GM12872 (cell line): ENCODE data around the gene RNF7.

Source experiments
- TF ChIP-seq, protein P1 (sequence below): IDR thresholded peaks from 3 replicates; pipeline ENCODE4 v1.5.1; 2011; ENCODE audit warnings: low read depth, mild to moderate bottlenecking, low read length, moderate library complexity; ENCODE audit not compliant: insufficient read depth

RNF7 gene

DNA sequence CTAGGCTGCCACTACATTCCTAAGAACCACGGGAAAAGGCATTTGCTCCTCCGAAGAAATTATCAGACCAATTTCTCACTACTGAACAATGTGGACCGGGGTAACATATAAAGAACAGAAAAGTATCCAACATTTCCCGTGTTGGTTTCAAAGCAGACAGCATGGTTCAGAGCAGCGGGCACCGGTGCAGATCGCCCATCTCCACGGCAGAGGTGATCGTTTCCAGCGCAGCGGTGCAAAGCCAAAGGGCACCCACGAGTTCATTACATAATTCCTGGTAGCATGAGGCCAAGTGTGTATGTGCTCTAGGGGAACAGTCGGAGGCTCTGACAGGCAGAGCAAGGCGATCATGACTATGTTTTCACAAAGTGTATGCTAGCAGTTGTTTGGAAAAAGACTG is 38.3 kb downstream of the RNF7 start:
- TF ChIP-seq, protein P1, sequence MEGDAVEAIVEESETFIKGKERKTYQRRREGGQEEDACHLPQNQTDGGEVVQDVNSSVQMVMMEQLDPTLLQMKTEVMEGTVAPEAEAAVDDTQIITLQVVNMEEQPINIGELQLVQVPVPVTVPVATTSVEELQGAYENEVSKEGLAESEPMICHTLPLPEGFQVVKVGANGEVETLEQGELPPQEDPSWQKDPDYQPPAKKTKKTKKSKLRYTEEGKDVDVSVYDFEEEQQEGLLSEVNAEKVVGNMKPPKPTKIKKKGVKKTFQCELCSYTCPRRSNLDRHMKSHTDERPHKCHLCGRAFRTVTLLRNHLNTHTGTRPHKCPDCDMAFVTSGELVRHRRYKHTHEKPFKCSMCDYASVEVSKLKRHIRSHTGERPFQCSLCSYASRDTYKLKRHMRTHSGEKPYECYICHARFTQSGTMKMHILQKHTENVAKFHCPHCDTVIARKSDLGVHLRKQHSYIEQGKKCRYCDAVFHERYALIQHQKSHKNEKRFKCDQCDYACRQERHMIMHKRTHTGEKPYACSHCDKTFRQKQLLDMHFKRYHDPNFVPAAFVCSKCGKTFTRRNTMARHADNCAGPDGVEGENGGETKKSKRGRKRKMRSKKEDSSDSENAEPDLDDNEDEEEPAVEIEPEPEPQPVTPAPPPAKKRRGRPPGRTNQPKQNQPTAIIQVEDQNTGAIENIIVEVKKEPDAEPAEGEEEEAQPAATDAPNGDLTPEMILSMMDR, result no peak

DNA sequence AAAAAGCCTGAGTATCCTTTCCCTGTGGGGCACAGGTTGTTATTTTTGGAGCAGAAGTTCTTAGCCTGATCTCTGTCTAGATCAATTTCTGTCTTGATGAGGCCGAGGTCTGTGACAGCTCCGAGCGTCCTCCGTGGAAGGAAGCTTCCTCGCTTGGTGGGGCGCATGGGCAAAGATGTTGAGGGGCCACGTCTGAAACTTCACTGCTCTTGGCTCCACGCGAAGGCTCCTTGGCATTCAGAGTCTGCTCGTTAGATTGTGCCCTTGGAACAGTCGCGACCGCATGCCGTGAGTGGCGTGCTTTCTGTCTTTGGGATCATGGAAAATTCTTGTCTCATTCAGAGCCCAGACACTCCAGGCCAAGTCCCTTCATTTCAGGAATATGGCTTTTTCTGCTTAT is 38.8 kb downstream of the RNF7 start:
- TF ChIP-seq, protein P1, result no peak

DNA sequence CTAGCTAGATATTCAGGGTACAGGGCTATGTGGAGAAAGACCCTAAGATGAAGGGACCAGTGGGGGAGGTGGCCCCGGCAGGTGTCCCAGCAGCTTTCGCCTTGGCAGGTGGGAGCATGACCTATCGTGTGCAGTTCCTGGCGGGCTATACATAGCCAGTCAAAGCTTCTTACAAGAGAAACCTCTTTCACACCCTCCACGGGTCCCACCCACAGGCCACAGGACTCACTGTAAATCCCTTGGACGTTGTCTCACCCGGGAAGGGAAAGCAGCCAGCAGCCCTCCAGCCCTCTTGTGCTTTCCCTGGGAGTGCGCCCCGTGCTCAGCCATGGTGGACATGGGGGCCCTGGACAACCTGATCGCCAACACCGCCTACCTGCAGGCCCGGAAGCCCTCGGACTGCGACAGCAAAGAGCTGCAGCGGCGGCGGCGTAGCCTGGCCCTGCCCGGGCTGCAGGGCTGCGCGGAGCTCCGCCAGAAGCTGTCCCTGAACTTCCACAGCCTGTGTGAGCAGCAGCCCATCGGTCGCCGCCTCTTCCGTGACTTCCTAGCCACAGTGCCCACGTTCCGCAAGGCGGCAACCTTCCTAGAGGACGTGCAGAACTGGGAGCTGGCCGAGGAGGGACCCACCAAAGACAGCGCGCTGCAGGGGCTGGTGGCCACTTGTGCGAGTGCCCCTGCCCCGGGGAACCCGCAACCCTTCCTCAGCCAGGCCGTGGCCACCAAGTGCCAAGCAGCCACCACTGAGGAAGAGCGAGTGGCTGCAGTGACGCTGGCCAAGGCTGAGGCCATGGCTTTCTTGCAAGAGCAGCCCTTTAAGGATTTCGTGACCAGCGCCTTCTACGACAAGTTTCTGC is 40.1 kb downstream of the RNF7 start:
- TF ChIP-seq, protein P1, result no peak

DNA sequence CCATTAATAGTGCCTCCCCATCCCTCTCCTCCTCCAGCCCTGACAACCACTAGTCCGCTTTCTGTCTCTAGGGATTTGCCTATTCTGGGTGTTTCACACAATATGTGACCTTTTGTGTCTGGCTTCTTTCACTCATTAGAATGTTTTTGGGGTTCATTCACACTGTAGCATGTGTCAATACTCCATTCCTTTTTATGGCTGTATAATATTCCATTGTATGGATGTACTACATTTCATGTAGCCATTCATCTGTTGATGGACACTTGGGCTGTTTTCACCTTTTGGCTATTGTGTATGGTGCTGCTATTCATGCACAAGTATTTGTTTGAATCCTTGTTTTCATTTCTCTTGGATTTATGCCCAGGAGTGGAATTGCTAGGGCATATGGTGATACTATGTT is 41.6 kb downstream of the RNF7 start:
- TF ChIP-seq, protein P1, result no peak

DNA sequence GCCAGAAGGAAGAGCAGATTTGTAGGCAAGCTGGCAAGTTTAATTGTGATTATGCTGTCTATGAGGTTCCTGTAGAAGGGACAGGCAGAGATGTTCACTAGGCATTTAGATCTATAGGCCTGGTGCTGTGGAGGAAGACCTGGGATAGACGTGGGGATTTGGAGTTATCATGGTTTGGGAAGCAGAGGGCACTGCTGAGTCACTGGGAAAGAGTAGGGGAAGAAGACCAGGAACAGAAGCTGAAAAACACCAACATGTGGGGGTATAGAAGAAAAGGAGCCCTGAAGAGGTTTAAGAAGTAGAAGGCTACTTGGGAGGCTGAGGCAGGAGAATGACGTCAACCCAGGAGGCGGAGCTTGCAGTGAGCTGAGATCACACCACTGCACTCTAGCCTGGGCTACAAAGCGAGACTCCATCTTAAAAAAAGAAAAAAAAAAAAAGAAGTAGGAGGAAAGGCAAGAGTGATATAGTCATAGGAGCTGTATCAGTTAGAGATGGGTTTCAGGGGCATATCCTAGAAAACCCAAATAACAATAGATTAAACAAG is 44.4 kb downstream of the RNF7 start:
- TF ChIP-seq, protein P1, result no peak

DNA sequence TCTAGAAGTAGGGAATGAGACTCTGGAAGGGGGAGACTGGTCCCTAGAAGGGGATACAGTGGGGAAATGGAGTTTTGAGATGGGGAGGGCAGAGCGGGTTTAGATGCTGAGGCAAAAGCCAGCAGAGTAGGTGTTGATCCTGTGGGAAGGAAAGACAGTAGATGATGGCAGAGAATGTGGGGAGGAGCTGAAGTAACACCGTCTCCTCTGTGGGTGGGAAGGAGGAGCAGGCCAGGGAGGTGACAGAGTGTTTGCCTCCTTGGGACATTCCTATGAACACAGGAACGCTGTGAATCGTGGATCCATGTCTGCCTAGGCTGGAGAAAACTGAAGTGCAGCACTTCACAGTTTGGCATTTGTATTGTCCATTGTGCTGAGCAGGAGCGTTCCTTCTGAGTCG is 45.5 kb downstream of the RNF7 start:
- TF ChIP-seq, protein P1, result no peak

DNA sequence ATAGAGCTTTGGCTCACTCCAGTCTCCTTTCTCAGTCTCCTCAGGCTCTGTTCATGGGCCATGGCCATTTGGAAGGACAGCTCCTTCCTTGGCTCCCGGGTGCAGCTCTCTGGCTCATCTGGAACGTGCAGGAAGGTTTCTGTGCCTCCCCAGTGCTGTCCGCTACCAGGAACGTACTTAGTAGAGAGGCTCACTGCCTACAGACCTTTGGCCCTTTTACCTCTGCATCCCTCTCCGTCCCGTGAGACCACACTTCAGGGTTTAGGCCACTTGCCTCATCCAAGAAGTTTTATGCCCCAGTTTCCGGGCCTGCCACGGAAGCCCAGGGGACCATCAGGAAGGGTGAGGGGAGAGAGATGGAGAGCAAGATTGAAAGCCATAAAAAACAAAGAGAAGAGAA is 46.0 kb downstream of the RNF7 start:
- TF ChIP-seq, protein P1, result no peak
